DND-41 (cell line): ENCODE results near the gene NPFFR1.
"Not testable (repeated sequence)": the region's sequence is repeated elsewhere in the genome, so short reads cannot be mapped to it uniquely, and the experiment has no call there.

Experiments used
- ATAC-seq: fragments of 200-7000 bp; cut with Tn5 transposase; 3 replicates; pipeline ENCODE4 v1.9.1; 2021; ENCODE audit warnings: low read depth; ENCODE audit not compliant: insufficient read depth
- DNase-seq: peaks from one replicate; pipeline ENCODE4 v3.0.0-alpha.2; 2020
- H2AFZ ChIP-seq: 2 replicates; pipeline ENCODE4 v1.6.0; 2012; ENCODE audit warnings: low read depth, low read length
- H3K27ac ChIP-seq: 2 replicates; pipeline ENCODE4 v1.5.1; 2012; ENCODE audit warnings: low read length, inconsistent platforms
- H3K27me3 ChIP-seq: fragments of 200-600 bp; sonication (generic); 2 replicates; pipeline ENCODE4 v1.6.0; 2012; ENCODE audit warnings: low read length, mild to moderate bottlenecking, inconsistent platforms; ENCODE audit not compliant: insufficient read depth, poor library complexity
- H3K36me3 ChIP-seq: 2 replicates; pipeline ENCODE4 v1.5.1; 2012; ENCODE audit warnings: low read length, inconsistent platforms; ENCODE audit not compliant: insufficient read depth
- H3K4me1 ChIP-seq: 2 replicates; pipeline ENCODE4 v1.5.1; 2012; ENCODE audit warnings: mild to moderate bottlenecking, low read length; ENCODE audit not compliant: insufficient read depth
- H3K4me2 ChIP-seq: 2 replicates; pipeline ENCODE4 v1.6.0; 2012; ENCODE audit warnings: mild to moderate bottlenecking, moderate library complexity, low read length, inconsistent platforms; ENCODE audit not compliant: insufficient read depth
- H3K4me3 ChIP-seq, 2 experiments: fragments of 200-600 bp in 1 of 2; shearing (Covaris generic) in 1 of 2; 2 replicates each; pipeline ENCODE4 v1.5.1; 2012 to 2016; ENCODE audit warnings: inconsistent platforms in 2 of 2, low read length in 2 of 2, mild to moderate bottlenecking in 2 of 2, low read depth in 1 of 2, moderate library complexity in 1 of 2
- H3K79me2 ChIP-seq: 2 replicates; pipeline ENCODE4 v1.6.0; 2012; ENCODE audit warnings: low read length, inconsistent platforms; ENCODE audit not compliant: insufficient read depth
- H3K9ac ChIP-seq: 2 replicates; pipeline ENCODE4 v1.6.0; 2012; ENCODE audit warnings: low read depth, mild to moderate bottlenecking, inconsistent platforms, low read length, moderate library complexity
- H3K9me3 ChIP-seq: 2 replicates; pipeline ENCODE4 v1.5.1; 2012; ENCODE audit warnings: low read length, moderate library complexity, mild to moderate bottlenecking, inconsistent platforms; ENCODE audit not compliant: insufficient read depth, severe bottlenecking
- H4K20me1 ChIP-seq: 2 replicates; pipeline ENCODE4 v1.6.0; 2012; ENCODE audit warnings: low read length; ENCODE audit not compliant: insufficient read depth
- EZH2 ChIP-seq: IDR thresholded peaks from 3 replicates; pipeline ENCODE4 v1.6.1; 2012; ENCODE audit warnings: borderline replicate concordance, low read depth, mild to moderate bottlenecking, moderate library complexity, low read length, inconsistent platforms; ENCODE audit not compliant: severe bottlenecking
- TF ChIP-seq, protein P1 (sequence below): IDR thresholded peaks from 2 replicates; pipeline ENCODE4 v1.5.1; 2012; ENCODE audit warnings: borderline replicate concordance, low read length, moderate library complexity, mild to moderate bottlenecking; ENCODE audit not compliant: poor library complexity, severe bottlenecking; ENCODE audit errors: extremely low read depth

The NPFFR1 gene

DNA sequence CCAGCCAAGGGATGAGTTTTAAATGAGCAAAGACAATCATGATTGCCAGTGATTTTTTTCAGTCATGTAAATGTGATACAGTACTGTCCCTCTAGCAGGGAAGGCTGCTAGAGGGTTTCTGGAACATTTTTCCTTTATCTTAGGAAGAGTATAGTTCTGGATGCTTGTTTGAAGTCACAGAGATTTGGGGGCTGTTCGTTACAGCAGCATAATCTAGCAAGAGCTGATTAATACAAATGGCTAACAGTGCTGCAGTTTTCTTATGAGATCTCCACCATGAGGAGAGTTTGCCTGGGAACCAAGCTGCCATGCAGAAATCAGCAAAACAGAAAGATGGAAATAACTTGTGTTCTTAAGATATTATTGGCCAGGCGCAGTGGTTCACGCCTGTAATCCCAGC, 42.7 kb downstream of the NPFFR1 start:
- Histone ChIP-seq H3K9me3 (no peaks in the 10 kb centered on the region), H3K27ac (no peak overlapping the region), H3K79me2 (no peaks in the 10 kb centered on the region), H3K4me2 (no peak overlapping the region), H3K9ac (no peak overlapping the region), H4K20me1 (no peaks in the 10 kb centered on the region), H3K27me3 (peaks cover 9% of the 10 kb centered on the region), H3K4me3 (no peak overlapping the region), H3K4me1 (no peaks in the 10 kb centered on the region), H3K36me3 (no peaks in the 10 kb centered on the region), H2AFZ (no peak overlapping the region)
- TF ChIP-seq, protein P1, sequence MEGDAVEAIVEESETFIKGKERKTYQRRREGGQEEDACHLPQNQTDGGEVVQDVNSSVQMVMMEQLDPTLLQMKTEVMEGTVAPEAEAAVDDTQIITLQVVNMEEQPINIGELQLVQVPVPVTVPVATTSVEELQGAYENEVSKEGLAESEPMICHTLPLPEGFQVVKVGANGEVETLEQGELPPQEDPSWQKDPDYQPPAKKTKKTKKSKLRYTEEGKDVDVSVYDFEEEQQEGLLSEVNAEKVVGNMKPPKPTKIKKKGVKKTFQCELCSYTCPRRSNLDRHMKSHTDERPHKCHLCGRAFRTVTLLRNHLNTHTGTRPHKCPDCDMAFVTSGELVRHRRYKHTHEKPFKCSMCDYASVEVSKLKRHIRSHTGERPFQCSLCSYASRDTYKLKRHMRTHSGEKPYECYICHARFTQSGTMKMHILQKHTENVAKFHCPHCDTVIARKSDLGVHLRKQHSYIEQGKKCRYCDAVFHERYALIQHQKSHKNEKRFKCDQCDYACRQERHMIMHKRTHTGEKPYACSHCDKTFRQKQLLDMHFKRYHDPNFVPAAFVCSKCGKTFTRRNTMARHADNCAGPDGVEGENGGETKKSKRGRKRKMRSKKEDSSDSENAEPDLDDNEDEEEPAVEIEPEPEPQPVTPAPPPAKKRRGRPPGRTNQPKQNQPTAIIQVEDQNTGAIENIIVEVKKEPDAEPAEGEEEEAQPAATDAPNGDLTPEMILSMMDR: no peak
- no peak for TF ChIP-seq EZH2
- no peak for DNase-seq
- ATAC-seq: no peak

- not testable (repeated sequence) for H3K9ac ChIP-seq, H3K27ac ChIP-seq, H3K79me2 ChIP-seq, ATAC-seq, H2AFZ ChIP-seq, H3K36me3 ChIP-seq, H3K9me3 ChIP-seq, H3K4me1 ChIP-seq, H3K4me2 ChIP-seq, H4K20me1 ChIP-seq, H3K4me3 ChIP-seq, DNase-seq, H3K27me3 ChIP-seq
Measured at GRCh38 chr10:70239986-70240385, 43.8 kb downstream of the NPFFR1 start.

DNA sequence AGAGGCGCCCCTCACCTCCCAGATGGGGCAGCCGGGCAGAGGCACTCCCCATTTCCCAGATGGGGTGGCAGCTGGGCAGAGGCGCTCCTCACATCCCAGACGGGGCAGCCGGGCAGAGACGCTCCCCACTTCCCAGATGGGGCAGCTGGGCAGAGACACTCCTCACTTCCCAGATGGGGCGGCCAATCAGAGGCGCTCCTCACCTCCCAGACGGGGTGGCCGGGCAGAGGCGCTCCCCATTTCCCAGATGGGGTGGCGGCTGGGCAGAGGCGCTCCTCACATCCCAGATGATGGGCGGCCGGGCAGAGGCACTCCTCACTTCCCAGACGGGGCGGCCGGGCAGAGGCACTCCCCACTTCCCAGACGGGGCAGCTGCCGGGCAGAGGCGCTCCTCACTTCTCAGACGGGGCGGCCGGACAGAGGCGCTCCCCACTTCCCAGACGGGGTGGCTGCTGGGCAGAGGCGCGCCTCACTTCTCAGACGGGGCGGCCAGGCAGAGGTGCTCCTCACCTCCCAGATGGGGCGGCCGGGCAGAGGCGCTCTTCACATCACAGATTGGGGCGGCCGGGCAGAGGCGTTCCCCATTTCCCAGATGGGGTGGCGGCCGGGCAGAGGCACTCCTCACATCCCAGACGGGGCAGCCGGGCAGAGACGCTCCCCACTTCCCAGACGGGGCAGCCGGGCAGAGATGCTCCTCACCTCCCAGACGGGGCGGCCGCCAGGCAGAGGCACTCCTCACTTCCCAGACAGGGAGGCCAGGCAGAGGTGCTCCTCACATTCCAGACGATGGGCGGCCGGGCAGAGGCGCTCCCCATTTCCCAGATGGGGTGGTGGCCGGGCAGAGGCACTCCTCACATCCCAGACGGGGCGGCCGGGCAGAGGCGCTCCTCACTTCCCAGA, 44.5 kb downstream of the NPFFR1 start:
- not testable (repeated sequence) for H3K9ac ChIP-seq, H3K27ac ChIP-seq, ATAC-seq, H3K27me3 ChIP-seq, H4K20me1 ChIP-seq, DNase-seq, H3K9me3 ChIP-seq, H3K36me3 ChIP-seq, H2AFZ ChIP-seq, H3K79me2 ChIP-seq, H3K4me3 ChIP-seq, H3K4me1 ChIP-seq, H3K4me2 ChIP-seq

GRCh38 chr10:70237958-70238536, 45.8 kb downstream of the NPFFR1 start:
- not testable (repeated sequence) for H3K79me2 ChIP-seq, H3K4me2 ChIP-seq

More at GRCh38 chr10:70237958-70238536, 45.8 kb downstream of the NPFFR1 start:
- H2AFZ ChIP-seq, H3K9ac ChIP-seq, H4K20me1 ChIP-seq, H3K27me3 ChIP-seq, H3K4me1 ChIP-seq, H3K9me3 ChIP-seq, ATAC-seq, H3K27ac ChIP-seq, DNase-seq, H3K36me3 ChIP-seq, H3K4me3 ChIP-seq: not testable (repeated sequence)
